22Rv1 (cell line): ENCODE data around the gene TYW1.

ENCODE experiments used
- ZFX ChIP-seq: fragments of 450-650 bp; IDR thresholded peaks from 2 replicates; pipeline ENCODE4 v1.6.1; 2017; ENCODE audit warnings: antibody characterized with exemption, borderline replicate concordance
- TF ChIP-seq, protein P1 (sequence below): fragments of 450-650 bp; IDR thresholded peaks from 2 replicates; pipeline ENCODE4 v1.5.1; 2017; ENCODE audit warnings: mild to moderate bottlenecking

DNA sequence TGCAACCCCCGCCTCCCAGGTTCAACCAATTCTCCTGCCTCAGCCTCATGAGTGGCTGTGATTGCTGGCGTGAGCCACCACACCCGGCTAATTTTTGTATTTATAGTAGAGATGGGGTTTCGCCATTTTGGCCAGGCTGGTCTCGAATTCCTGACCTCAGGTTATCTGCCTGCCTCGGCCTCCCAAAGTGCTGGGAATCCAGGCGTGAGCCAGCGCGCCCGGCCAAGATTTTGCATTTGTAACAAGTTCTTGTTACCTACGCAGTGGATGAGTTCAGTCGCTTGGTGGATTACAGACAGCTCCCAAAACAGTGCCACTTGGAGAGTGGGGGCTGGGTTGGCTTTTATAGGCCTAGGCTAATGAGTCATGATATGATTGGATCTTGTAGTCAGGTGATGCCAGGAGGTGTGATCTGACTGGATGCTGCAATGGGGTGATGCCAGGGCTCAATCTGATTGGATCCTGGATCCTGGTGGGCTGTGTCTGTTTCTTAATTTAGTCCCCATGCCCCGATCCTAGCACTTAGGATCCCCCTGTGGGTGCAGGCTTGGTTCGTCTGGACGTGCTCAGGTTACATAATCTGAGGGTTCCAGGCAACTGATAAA is 21.5 kb upstream of the TYW1 start:
- TF ChIP-seq, protein P1, sequence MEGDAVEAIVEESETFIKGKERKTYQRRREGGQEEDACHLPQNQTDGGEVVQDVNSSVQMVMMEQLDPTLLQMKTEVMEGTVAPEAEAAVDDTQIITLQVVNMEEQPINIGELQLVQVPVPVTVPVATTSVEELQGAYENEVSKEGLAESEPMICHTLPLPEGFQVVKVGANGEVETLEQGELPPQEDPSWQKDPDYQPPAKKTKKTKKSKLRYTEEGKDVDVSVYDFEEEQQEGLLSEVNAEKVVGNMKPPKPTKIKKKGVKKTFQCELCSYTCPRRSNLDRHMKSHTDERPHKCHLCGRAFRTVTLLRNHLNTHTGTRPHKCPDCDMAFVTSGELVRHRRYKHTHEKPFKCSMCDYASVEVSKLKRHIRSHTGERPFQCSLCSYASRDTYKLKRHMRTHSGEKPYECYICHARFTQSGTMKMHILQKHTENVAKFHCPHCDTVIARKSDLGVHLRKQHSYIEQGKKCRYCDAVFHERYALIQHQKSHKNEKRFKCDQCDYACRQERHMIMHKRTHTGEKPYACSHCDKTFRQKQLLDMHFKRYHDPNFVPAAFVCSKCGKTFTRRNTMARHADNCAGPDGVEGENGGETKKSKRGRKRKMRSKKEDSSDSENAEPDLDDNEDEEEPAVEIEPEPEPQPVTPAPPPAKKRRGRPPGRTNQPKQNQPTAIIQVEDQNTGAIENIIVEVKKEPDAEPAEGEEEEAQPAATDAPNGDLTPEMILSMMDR = no peak
- TF ChIP-seq ZFX = no peak
